Fibroblast of lung (primary cell): ENCODE data around the gene MXI1. TPM values are rescaled to one million over a fixed set of nuclear protein-coding genes. Genes with fewer than 3 reads are reported as not detected.
"Not testable (repeated sequence)": the region's sequence is repeated elsewhere in the genome, so short reads cannot be mapped to it uniquely, and the experiment has no call there.

Experiments used
- DNase-seq, 2 donors: peaks; one replicate each; pipeline versions ENCODE4 v3.0.0 to v3.0.0-alpha.2; 2010; ENCODE audit warnings: low read depth in 2 of 2
- H2AFZ ChIP-seq: 2 replicates; pipeline ENCODE4 v1.5.1; 2012; ENCODE audit warnings: low read length, control low read depth, inconsistent platforms
- H3K27ac ChIP-seq: 2 replicates; pipeline ENCODE4 v1.5.1; 2011; ENCODE audit warnings: low read length, control low read depth; ENCODE audit not compliant: insufficient read depth
- H3K27me3 ChIP-seq: 2 replicates; pipeline ENCODE4 v1.5.1; 2011; ENCODE audit warnings: mild to moderate bottlenecking, low read length; ENCODE audit not compliant: control insufficient read depth, insufficient read depth
- H3K36me3 ChIP-seq: 2 replicates; pipeline ENCODE4 v1.5.1; 2011; ENCODE audit warnings: low read length; ENCODE audit not compliant: control insufficient read depth, insufficient read depth
- H3K4me1 ChIP-seq: 2 replicates; pipeline ENCODE4 v1.5.1; 2011; ENCODE audit warnings: low read length; ENCODE audit not compliant: control insufficient read depth, insufficient read depth; ENCODE audit errors: extremely low read depth
- H3K4me2 ChIP-seq: 2 replicates; pipeline ENCODE4 v1.5.1; 2011; ENCODE audit warnings: low read length, control low read depth; ENCODE audit not compliant: insufficient read depth; ENCODE audit errors: extremely low read depth
- H3K4me3 ChIP-seq, 4 experiments: fragments of 200-600 bp in 1 of 4; sonication (generic) in 1 of 4; replicated peaks in 1 of 4; 2 replicates each; pipeline ENCODE4 v1.5.1; 2011 to 2016; ENCODE audit warnings: low read length in 4 of 4, low read depth in 3 of 4, mild to moderate bottlenecking in 3 of 4, control low read depth in 2 of 4, inconsistent platforms in 1 of 4, mixed read lengths in 1 of 4; ENCODE audit not compliant: insufficient read depth in 1 of 4; ENCODE audit errors: control extremely low read depth in 1 of 4
- H3K79me2 ChIP-seq: 2 replicates; pipeline ENCODE4 v1.5.1; 2012; ENCODE audit warnings: mild to moderate bottlenecking, low read length, inconsistent platforms; ENCODE audit not compliant: control insufficient read depth, insufficient read depth
- H3K9ac ChIP-seq: 2 replicates; pipeline ENCODE4 v1.5.1; 2011; ENCODE audit warnings: mild to moderate bottlenecking, low read length, control low read depth; ENCODE audit not compliant: insufficient read depth
- H3K9me3 ChIP-seq: 2 replicates; pipeline ENCODE4 v1.5.1; 2012; ENCODE audit warnings: low read depth, low read length; ENCODE audit not compliant: control insufficient read depth, insufficient read depth
- H4K20me1 ChIP-seq: 2 replicates; pipeline ENCODE4 v1.5.1; 2011; ENCODE audit warnings: low read length; ENCODE audit not compliant: control insufficient read depth, insufficient read depth; ENCODE audit errors: extremely low read depth
- CTCF ChIP-seq, 2 donors: IDR thresholded peaks in 1 of 2; conservative IDR thresholded peaks in 1 of 2; 1 replicate in 1 of 2; 2 replicates in 1 of 2; pipeline ENCODE4 v1.5.1; 2011 to 2012; ENCODE audit warnings: low read length in 2 of 2, control low read depth in 1 of 2, inconsistent platforms in 1 of 2, low read depth in 1 of 2, mild to moderate bottlenecking in 1 of 2
- EZH2 ChIP-seq: IDR thresholded peaks from 2 replicates; pipeline ENCODE4 v1.5.1; 2012; ENCODE audit warnings: low read length, control low read depth, mild to moderate bottlenecking; ENCODE audit errors: missing control alignments
- polyA plus RNA-seq, 2 donors: library from polyadenylated mRNA; depleted of rRNA in 1 of 2; stranded (reverse) in 1 of 2; unstranded in 1 of 2; fragments of >200 nt; gene quantifications; 2 replicates each; pipeline ENCODE4 v1.2.1, GENCODE V29; 2011 to 2012; ENCODE audit warnings: missing spikeins in 1 of 2
- total RNA-seq: library from RNA; depleted of rRNA; stranded (reverse); fragments of >200 nt; gene quantifications from 2 replicates; pipeline ENCODE4 v1.2.1, GENCODE V29; 2014

MXI1 gene
- total and polyA plus RNA-seq, 2 donors (not counting 1 experiment from before 2014, with no cell fraction given) = 18.7 to 40.1 TPM

- H4K20me1 ChIP-seq = no peaks in the 10 kb centered on the region
- H3K27me3 ChIP-seq = no peaks in the 10 kb centered on the region
- no peak overlapping the region for H3K4me3 ChIP-seq
- H2AFZ ChIP-seq = no peak overlapping the region
- no peaks in the 10 kb centered on the region for H3K9me3 ChIP-seq
- H3K9ac ChIP-seq = no peak overlapping the region
- TF ChIP-seq CTCF (conservative IDR thresholded peaks at IDR 0.05 in 1 of 2, IDR thresholded peaks at IDR 0.05 in 1 of 2; ENCODE audit: low read depth in 1 of 2, low read length in 2 of 2) = no peak
- no peak for TF ChIP-seq EZH2
- H3K4me1 ChIP-seq = no peaks in the 10 kb centered on the region
- no peaks in the 10 kb centered on the region for H3K36me3 ChIP-seq
- no peaks in the 10 kb centered on the region for H3K79me2 ChIP-seq
- H3K27ac ChIP-seq = no peak overlapping the region
- no peak for DNase-seq
- H3K4me2 ChIP-seq = no peak overlapping the region
These were observed 35.1 kb downstream of the MXI1 start for GRCh38 chr10:110242511-110242910.

- Histone ChIP-seq H4K20me1 (no peaks in the 10 kb centered on the region), H3K4me3 (no peak overlapping the region), H3K36me3 (no peaks in the 10 kb centered on the region), H2AFZ (no peak overlapping the region), H3K9ac (no peak overlapping the region), H3K27ac (no peak overlapping the region), H3K4me2 (no peak overlapping the region), H3K9me3 (no peaks in the 10 kb centered on the region), H3K27me3 (no peaks in the 10 kb centered on the region), H3K79me2 (no peaks in the 10 kb centered on the region), H3K4me1 (no peaks in the 10 kb centered on the region)
- no peak for TF ChIP-seq CTCF (conservative IDR thresholded peaks at IDR 0.05 in 1 of 2, IDR thresholded peaks at IDR 0.05 in 1 of 2; ENCODE audit: low read depth in 1 of 2, low read length in 2 of 2)
- no peak for TF ChIP-seq EZH2
- no peak for DNase-seq
These were observed 37.1 kb downstream of the MXI1 start for GRCh38 chr10:110244550-110244949.

GRCh38 chr10:110247833-110248232, 40.4 kb downstream of the MXI1 start:
- not testable (repeated sequence) for H2AFZ ChIP-seq, H3K79me2 ChIP-seq, H3K9ac ChIP-seq, H3K4me2 ChIP-seq, H3K9me3 ChIP-seq, H3K4me3 ChIP-seq, H3K4me1 ChIP-seq, H3K36me3 ChIP-seq, H4K20me1 ChIP-seq, H3K27me3 ChIP-seq, H3K27ac ChIP-seq, DNase-seq

DNA sequence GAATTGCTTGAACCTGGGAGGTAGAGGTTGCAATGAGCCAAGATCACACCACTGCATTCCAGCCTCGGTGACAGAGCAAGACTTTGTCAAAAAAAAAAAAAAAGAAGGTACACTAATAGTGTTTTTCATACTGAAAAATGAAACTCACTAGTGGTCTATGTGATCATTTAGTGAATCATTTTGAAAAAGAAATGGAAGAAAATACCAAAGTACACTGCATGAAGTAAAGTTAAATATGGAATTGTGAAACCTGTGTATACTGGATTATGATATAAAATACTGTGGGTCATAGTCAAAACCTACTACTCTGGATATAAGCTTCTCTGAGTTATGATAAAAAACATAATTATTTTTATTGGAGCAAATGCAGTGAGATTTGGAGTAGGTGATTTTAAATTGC, 42.1 kb downstream of the MXI1 start:
- H3K27ac ChIP-seq, H3K79me2 ChIP-seq, H3K27me3 ChIP-seq, H3K36me3 ChIP-seq, H3K4me1 ChIP-seq, H3K4me2 ChIP-seq, DNase-seq, H3K9me3 ChIP-seq, H2AFZ ChIP-seq, H4K20me1 ChIP-seq, H3K9ac ChIP-seq, H3K4me3 ChIP-seq: not testable (repeated sequence)

DNA sequence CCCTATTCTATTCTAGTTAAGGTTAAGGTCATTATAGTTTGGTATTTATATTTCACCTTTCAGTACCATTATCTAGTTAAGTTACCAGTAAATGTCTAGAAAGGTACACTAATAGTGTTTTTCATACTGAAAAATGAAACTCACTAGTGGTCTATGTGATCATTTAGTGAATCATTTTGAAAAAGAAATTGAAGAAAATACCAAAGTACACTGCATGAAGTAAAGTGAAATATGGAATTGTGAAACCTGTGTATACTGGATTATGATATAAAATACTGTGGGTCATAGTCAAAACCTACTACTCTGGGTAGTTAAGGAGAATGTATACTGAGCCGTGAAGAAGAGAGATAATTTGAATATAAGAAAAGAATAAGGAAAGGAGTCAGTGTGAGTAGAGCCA, 44.0 kb downstream of the MXI1 start:
- not testable (repeated sequence) for H3K36me3 ChIP-seq, H3K27ac ChIP-seq, H3K9ac ChIP-seq, H4K20me1 ChIP-seq, H3K9me3 ChIP-seq, H3K4me3 ChIP-seq, H3K4me2 ChIP-seq, H3K79me2 ChIP-seq, H3K27me3 ChIP-seq, H2AFZ ChIP-seq, DNase-seq, H3K4me1 ChIP-seq
